GM19240 (cell line): ENCODE results near the gene RRAGB.
"Not testable (repeated sequence)": the region's sequence is repeated elsewhere in the genome, so short reads cannot be mapped to it uniquely, and the experiment has no call there.

Experiments used
- DNase-seq: peaks from one replicate; pipeline ENCODE4 v3.0.0; 2011; ENCODE audit warnings: low spot score; ENCODE audit not compliant: insufficient read length

Gene RRAGB

GRCh38 chrX:55767100-55767499 is 49.6 kb downstream of the RRAGB start:
- DNase-seq = no peak

GRCh38 chrX:55774419-55774818 is 56.9 kb downstream of the RRAGB start:
- DNase-seq = not testable (repeated sequence)

- DNase-seq = no peak
Observed at GRCh38 chrX:55777596-55777995, 60.0 kb downstream of the RRAGB start.

DNA sequence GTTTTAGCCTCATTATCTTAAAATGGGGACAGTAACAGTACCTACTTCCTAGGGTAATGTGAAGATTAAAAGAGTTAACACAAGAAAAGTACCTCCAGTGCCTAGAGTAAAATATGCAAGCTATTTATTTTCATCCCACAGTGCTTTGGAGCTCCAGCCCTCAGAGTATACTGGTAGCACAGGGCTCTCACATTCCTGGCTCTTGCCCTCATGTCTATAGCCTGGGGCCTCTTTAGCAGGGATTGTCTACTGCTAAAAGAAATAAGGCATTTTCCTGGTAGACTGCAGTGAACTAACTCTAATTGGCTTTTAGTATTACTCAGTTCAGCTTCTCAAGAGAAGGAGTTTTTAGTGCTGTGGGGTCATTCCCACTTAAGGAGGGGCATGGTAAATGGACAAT is 60.8 kb downstream of the RRAGB start:
- no peak for DNase-seq

DNA sequence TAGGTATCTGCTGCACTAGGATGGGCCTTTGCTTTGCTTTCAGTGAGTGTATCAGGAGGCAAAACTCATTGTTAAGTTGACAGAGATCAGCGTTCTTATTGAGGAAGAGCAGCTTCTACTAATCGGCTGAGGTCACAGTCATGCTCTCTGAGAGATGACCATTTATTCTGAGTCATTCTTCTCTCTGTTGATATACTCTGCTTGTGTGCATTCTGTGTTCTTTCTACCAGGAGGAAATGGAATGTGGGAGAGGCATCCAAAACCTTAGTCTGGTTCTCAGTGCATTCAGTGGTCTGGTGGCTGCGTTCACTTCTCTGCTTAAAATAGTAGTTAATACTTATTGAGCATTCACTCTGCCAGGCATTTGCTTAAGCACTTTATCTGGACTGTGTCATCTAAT is 66.2 kb downstream of the RRAGB start:
- DNase-seq = no peak

- DNase-seq = no peak
Observed at GRCh38 chrX:55787063-55787462, 69.5 kb downstream of the RRAGB start.

DNA sequence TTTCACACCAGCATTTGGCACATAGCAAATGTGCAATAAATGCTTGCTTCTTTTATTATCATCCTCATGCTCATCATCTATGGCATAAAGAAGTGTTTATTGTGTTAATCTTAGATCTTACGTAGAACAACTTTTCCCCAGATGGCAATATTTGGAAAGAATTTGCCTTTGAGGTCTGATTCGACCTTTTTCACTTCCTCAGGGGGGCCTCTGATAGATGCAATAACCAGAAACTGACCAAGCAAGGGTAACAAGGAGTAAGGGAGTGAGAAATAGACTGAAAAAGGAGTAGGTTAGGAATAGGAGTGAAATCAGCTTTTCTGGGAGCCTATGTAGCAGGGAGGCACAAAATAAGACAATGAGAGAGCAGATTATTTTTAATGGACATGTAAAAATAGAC is 70.2 kb downstream of the RRAGB start:
- no peak for DNase-seq

- no peak for DNase-seq
Observed at GRCh38 chrX:55794405-55794804, 76.9 kb downstream of the RRAGB start.

- no peak for DNase-seq
Observed at GRCh38 chrX:55796496-55796895, 78.9 kb downstream of the RRAGB start.

DNA sequence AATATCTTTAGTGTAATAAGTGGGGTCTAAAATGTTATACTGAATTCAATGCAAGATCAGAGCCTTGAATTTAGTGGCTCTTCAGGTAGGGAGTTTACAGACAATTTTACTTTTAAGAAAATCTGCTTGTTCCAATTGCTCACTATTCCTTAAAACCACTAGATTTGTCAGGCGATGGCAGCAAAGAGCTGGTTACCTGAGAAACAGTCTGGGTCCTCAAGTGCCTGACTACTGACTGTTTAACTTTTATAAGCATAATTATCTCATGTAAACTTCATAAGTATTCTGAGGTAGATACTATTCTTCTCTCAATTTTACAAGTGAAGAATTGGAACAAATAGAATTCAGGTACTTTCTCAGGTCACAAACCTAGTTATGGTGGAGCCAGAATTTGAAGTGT is 84.3 kb downstream of the RRAGB start:
- no peak for DNase-seq
